PC-3 (cell line): ENCODE measurements around the gene THAP4.

Experiments
- CTCF ChIP-seq: fragments of 300-600 bp; sonication (generic); conservative IDR thresholded peaks from 2 replicates; pipeline ENCODE4 v1.5.1; 2017; ENCODE audit warnings: antibody characterized with exemption, low read depth, mild to moderate bottlenecking, low read length
- EZH2 ChIP-seq: fragments of 300-600 bp; sonication (generic); IDR thresholded peaks from one replicate; pipeline ENCODE4 v1.6.1; 2017; ENCODE audit warnings: antibody characterized with exemption, mild to moderate bottlenecking, low read length; ENCODE audit not compliant: unreplicated experiment

- TF ChIP-seq CTCF (no peak), EZH2 (no peak)
These were observed 74.6 kb downstream of the THAP4 start for GRCh38 chr2:241562269-241562891.
